ENCODE data around the gene NECTIN2. TPM values are rescaled to one million over a fixed set of nuclear protein-coding genes. Genes with fewer than 3 reads are reported as not detected.

NECTIN2 gene
- total RNA-seq, 2 experiments from 2014 or later = 1.8 to 1.9 TPM

- Histone ChIP-seq H3K4me1 (ENCODE audit: insufficient read depth, low read length) (peaks cover under 1% of the 10 kb centered on the region), H3K27me3 (ENCODE audit: control insufficient read depth in 1 of 2, insufficient read depth in 2 of 2, low read length in 2 of 2) (peaks cover 6 to 11% of the 10 kb centered on the region in 2 experiments), H3K4me3 (ENCODE audit: low read length) (no peak overlapping the region), H3K36me3 (ENCODE audit: insufficient read depth, low read length) (no peaks in the 10 kb centered on the region), H3K27ac (ENCODE audit: low read depth in 1 of 2, low read length in 2 of 2) (no peak overlapping the region), H3K9me3 (ENCODE audit: control insufficient read depth in 1 of 2, insufficient read depth in 1 of 2, low read length in 2 of 2) (peaks cover 0 to 4% of the 10 kb centered on the region in 2 experiments)
- Mint-ChIP-seq H3K4me3 (no peak overlapping the region), H3K27me3 (peaks cover 37% of the 10 kb centered on the region), H3K9me3 (no peaks in the 10 kb centered on the region), H3K4me1 (ENCODE audit: low read depth) (no peaks in the 10 kb centered on the region), H3K27ac (no peak overlapping the region), H3K36me3 (ENCODE audit: low read depth) (no peaks in the 10 kb centered on the region)
- CTCF ChIA-PET = no interaction called here
- DNase-seq (no peak), ATAC-seq (ENCODE audit: poor library complexity) (no peak)
- no peak for TF ChIP-seq CTCF (IDR thresholded peaks at IDR 0.05)
- intact Hi-C loops (cut with DNase I, micrococcal nuclease) = no loop called here
- POLR2A ChIA-PET = no interaction called here
Measured at GRCh38 chr19:44814517-44814916, 31.6 kb upstream of the NECTIN2 start.

DNA sequence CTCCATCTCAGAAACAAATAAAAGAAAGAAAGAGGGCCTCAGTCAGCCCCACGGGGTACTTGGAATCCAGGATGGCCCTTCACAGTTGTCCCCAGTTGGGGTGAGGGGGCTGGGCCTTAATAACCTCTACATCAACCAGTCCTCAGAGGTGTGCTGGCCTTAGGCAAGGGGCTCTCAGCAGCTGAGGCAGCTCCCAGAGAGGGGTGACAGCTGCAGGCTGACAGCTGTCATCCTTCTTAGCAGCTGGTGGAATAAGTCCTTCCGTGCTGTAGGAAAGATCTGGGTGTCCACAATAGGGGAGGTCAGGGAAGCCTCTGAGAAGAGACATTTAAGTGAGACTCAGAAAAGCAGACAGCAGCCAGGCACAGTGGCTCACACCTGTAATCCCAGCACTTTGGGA is 29.8 kb upstream of the NECTIN2 start:
- Mint-ChIP-seq H3K4me1 (ENCODE audit: low read depth) (no peaks in the 10 kb centered on the region), H3K4me3 (no peak overlapping the region), H3K9me3 (no peaks in the 10 kb centered on the region), H3K27ac (no peak overlapping the region), H3K27me3 (peaks cover 23% of the 10 kb centered on the region), H3K36me3 (ENCODE audit: low read depth) (no peaks in the 10 kb centered on the region)
- H3K4me3 ChIP-seq (ENCODE audit: low read length) = no peak overlapping the region
- ATAC-seq (ENCODE audit: poor library complexity) = no peak
- CTCF ChIA-PET = no interaction called here
- no peaks in the 10 kb centered on the region for H3K36me3 ChIP-seq (ENCODE audit: insufficient read depth, low read length)
- POLR2A ChIA-PET = no interaction called here
- no peak overlapping the region for H3K27ac ChIP-seq (ENCODE audit: low read depth in 1 of 2, low read length in 2 of 2)
- no peak for DNase-seq
- no peaks in the 10 kb centered on the region for H3K4me1 ChIP-seq (ENCODE audit: insufficient read depth, low read length)
- no peak for TF ChIP-seq CTCF (IDR thresholded peaks at IDR 0.05)
- intact Hi-C loops (cut with DNase I, micrococcal nuclease) = no loop called here
- H3K27me3 ChIP-seq (ENCODE audit: control insufficient read depth in 1 of 2, insufficient read depth in 2 of 2, low read length in 2 of 2) = no peaks in the 10 kb centered on the region
- no peaks in the 10 kb centered on the region for H3K9me3 ChIP-seq (ENCODE audit: control insufficient read depth in 1 of 2, insufficient read depth in 1 of 2, low read length in 2 of 2)

DNA sequence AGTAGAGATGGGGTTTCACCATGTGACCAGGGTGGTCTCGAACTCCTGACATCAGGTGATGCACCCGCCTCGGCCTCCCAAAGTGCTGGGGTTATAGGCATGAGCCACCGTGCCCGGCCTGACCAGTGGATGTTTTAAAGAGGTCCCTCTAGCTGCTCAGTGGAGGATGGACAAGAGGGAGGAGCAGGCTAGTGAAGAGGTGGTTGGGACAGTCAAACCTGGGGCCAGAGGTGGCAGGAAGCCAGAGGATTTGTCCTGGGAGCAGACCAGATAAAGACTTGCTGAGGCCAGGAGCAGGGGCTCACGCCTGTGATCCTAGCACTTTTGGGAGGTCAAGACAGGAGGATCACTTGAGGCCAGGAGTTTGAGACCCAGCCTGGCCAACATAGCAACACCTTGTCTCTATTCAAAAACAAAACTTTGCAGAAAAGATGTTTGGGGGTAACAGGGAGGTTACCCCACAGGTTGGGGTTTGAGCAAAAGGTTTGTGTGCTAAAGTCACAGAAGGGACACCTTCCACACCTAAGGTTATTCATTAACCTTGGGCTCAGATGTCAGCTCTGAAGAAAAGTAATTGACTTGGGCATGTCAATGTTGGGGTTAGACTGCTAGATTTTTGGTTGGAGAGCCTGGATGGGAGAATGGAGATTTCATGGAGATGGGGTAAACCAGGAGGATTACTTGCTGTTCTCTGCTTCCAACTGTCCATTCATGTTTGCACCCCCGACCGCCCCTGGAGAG is 28.2 kb upstream of the NECTIN2 start:
- Mint-ChIP-seq H3K4me1 (ENCODE audit: low read depth) (no peaks in the 10 kb centered on the region), H3K27me3 (peaks cover 17% of the 10 kb centered on the region), H3K9me3 (no peaks in the 10 kb centered on the region), H3K36me3 (ENCODE audit: low read depth) (no peaks in the 10 kb centered on the region), H3K27ac (no peak overlapping the region), H3K4me3 (no peak overlapping the region)
- Histone ChIP-seq H3K4me1 (ENCODE audit: insufficient read depth, low read length) (no peaks in the 10 kb centered on the region), H3K36me3 (ENCODE audit: insufficient read depth, low read length) (no peaks in the 10 kb centered on the region), H3K27me3 (ENCODE audit: control insufficient read depth in 1 of 2, insufficient read depth in 2 of 2, low read length in 2 of 2) (no peaks in the 10 kb centered on the region), H3K4me3 (ENCODE audit: low read length) (no peak overlapping the region), H3K9me3 (ENCODE audit: control insufficient read depth in 1 of 2, insufficient read depth in 1 of 2, low read length in 2 of 2) (no peaks in the 10 kb centered on the region), H3K27ac (ENCODE audit: low read depth in 1 of 2, low read length in 2 of 2) (no peak overlapping the region)
- ChIA-PET CTCF (no interaction called here), POLR2A (no interaction called here)
- ATAC-seq (ENCODE audit: poor library complexity) (no peak), DNase-seq (no peak)
- TF ChIP-seq CTCF (IDR thresholded peaks at IDR 0.05) = no peak
- intact Hi-C loops (cut with DNase I, micrococcal nuclease) = no loop called here

Data from CD4-positive, alpha-beta T cell (primary cell).